Stimulated activated CD4-positive, alpha-beta T cell treated with anti-CD3 and anti-CD28 coated beads, TNF-alpha, amount 100 ng/mL, for 1 hour (primary cell): Measurements from ENCODE around the gene CNDP2.

Experiments
- DNase-seq, 3 donors: peaks; one replicate each; pipeline ENCODE4 v3.0.0-alpha.2; 2020; ENCODE audit warnings: low read depth in 3 of 3, low spot score in 1 of 3

Gene CNDP2

DNA sequence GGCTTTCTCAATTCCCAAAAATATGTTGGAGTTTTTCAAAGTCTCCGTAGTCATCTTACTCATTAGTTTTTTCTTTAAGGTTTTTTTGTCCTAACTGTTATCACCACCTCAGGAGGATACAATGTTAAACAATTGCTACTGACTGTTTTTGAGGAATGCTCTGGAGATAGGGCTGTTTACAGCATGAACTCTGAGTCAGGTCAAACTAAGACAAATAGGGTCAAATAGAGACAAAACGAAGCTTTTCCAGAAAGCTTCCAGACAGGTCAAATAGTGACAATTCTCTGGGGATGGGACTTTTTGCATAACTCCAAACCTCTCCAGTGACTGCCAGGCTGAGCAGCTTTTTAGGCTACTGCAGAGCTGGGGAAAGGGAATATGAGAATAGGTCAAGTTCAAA is 23.9 kb upstream of the CNDP2 start:
- DNase-seq, result no peak

DNA sequence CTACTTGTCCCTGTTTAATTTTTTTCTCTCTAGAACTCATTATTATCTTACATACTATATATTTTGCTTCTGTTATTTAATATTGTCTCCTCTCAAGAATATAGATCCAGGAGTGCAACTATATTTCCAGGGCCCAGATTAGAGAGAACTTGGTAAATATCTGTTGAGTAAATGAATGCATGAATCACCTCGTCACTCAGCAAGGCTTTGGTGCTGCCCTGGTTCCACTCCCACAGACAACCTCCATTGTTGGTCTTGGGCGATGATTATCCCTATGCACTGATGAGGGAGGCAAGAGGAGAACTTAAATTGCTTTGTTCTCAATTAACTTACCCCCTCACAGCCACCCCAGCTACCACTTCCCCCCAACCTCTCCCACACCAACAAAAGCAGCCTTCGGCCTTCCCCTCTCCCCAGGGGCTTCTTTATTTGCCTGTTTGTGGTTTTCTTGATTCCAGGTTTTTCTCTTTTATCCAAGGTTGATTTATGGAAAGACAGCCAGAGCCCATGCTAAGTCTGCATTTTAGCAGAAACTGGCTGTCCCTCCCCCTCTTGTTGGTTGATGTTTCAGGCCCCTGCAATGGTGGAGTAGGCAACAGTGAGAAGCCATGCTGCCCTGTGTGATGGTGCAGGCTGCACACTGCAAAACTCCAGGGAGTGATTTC is 22.1 kb upstream of the CNDP2 start:
- DNase-seq, result no peak

DNA sequence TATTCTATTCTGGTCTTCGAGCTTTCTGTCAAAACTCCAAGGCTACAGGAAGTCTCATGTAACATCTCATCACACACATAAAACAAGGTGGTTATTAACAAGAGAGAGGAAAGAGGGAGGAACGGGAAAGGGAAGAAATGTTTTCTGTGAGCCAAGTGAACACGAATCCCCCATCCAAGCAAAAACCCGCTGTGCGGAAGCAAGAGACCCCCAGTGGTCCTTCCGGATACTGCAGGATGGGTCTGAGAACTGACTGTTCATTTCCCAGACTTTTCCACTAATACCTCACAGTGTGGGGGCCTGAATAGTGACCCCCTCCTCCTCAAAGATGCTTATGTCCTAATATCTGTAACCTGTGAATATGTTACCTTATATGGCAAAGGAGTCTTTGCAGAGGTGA is 20.0 kb upstream of the CNDP2 start:
- DNase-seq, result no peak

DNA sequence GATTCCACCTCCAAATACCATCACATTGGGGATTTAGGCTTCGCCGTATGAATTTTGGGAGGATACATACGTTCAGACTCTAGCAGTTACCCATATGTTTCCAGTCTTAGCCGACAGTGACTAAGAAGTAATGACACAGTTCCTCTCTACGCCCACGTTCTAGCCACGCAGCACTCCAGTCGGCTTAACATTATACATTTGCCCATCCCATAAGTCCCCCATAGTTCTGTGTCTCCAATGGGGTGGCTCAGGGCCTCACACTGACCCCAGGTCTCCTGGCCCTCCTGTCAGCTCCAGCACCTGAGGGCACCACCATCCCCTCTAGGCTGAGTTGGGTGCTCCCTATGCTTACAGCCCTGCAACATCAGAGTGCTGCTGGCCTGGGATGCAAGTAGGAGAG is 18.4 kb upstream of the CNDP2 start:
- no peak for DNase-seq

DNA sequence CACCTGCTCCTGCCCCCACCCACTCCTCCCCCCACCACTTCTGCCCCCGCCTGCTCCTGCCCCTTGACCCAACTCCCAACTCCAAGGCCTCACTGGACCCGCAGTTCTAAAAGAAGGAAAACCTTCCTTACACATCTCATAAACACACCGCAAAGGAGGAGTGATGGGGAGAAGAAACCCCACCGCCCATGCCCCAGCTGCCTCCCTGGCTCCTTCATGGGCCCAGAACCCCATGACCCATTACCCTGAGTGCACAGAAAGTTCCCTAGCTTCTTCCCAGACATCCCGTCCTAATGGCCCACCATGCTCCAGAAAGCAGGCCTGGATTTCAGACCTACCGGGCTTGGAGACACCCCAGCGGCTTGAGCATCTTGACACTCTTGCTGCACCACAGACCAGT is 17.8 kb upstream of the CNDP2 start:
- no peak for DNase-seq

DNA sequence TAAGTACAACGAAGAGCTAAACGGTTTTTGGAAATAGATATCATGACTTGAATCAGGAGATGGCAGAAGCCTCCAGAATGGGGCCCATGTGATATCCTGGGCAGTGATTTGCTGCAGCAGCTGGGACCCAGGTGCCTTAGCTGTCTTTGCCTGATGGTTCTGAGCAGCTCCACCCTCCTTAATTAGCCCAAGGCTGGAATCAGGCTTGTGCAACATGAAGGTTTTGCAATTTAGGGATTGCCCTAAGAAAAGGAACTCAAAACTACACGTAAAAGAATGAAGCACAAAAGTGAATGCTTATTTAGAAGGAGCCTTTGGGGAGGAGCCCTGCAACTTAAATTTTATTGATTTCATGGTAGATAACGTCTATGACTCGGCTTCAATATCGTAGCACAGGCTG is 17.3 kb upstream of the CNDP2 start:
- no peak for DNase-seq

DNA sequence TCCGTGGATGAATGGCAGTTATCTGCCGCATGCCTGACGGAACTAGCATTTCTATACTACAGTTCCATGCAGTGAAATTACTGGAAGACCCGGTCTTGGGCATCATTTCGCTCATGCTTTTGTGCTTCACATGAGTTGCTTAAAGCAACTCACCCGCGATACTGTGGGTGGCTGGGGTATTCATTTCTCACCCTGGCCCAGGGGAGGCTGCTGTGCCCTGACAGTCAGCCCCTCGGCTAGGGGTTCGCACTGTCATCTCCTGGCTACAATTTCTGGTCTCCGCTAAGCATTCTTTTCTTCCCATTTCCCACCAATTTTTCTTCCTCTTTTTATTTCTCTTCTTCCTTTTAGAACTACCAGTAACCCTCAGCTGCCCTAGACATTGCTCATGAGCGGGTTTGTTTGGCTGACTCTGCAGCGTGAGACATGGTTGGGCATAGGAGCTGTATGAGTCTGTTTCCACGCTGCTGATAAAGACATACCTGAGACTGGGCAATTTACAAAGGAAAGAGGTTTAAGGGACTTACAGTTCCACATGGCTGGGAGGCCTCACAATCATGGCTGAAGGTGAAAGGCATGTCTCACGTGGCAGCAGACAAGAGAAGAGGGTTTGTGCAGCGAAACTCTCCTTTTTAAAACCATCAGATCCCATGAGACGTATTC is 16.5 kb upstream of the CNDP2 start:
- DNase-seq, result no peak

DNA sequence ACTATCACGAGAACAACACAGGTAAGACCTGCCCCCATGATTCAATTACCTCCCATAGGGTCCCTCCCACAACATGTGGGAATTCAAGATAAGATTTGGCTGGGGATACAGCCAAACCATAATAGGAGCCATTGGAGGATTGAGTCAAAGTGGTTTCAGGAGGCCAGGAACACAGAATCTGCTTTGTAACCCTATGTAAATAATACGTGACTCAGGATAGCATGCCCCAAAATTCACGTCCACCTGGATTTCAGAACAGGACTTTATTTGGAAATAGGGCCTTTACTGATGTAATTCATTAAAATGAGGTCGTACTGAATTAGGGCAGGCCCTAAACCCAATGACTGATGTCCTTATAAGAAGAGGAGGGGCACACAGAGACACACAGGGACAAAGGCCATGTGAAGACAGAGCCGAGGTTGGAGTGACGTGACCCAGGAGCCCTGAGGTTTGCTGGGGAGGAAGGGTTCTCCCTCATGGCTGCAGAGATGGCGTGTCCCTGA is 16.0 kb upstream of the CNDP2 start:
- no peak for DNase-seq

DNA sequence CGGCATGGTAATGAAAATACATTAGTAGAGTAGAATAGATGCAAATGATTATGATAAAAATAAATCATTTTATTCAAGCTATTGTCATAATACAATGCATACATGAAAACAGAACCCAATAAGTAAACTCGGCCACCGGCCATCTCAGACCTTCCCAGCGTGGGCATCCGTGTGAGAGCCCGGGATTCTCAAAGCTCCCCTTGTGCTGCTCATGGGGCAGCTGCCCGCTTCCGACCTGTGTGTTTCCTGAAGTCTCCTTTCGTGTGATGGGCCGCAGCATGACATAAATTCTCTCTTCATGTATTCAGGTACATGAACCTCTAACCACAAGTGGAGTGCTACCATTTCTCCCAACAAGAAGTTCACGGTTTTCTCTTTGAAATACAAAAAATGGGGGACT is 13.5 kb upstream of the CNDP2 start:
- no peak for DNase-seq

DNA sequence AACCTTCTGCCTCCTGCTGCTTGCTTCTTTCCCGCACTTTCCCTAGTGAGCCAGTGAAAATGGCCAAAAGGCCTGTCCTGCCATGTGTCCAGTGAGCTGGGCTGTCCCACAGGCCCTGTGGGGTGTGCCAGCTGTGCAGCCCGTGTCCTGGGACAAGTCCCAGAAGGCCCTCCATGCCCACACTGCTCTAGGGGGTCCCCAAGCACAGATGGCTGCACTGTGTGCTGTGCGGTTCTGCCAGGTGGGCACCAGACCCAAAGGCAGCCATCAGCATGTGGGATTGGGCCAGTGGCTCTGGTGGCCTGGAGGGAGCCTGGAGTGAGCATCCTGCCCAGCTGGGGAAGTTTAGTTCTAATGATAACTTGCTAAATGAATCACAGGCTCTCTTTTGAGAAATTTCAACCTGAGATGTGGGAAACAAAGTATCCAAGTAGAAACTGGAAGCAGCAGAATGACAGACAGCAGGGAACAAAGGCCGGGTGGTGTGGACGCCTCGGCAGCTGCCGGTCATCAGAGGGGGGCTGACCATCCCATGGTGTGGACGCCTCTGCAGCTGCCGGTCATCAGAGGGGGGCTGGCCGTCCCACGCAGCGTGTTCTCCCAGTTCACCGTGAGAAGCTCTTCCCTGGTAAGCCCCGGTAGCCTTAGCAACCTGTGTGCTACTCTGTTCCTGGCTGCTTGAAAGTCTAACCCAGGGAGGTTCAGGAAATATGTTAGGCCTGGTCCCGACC is 9.9 kb upstream of the CNDP2 start:
- no peak for DNase-seq

DNA sequence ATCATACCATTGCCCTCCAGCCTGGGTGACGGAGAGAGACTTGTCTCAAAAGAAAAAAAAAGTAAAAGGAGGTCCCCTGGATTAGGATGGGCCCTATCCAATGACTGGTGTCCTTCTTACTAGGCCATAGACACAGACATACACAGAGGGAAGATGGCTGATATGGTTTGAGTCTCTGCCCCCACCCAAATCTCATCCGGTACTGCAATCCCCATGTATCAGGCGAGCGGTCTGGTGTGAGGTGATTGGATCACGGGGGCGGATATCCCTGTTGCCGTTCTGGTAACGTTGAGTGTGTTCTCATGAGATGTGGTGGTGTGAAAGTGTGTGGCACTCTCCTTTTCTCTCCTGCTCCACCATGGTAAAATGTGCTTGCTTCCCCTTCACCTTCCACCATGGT is 7.8 kb upstream of the CNDP2 start:
- no peak for DNase-seq

DNA sequence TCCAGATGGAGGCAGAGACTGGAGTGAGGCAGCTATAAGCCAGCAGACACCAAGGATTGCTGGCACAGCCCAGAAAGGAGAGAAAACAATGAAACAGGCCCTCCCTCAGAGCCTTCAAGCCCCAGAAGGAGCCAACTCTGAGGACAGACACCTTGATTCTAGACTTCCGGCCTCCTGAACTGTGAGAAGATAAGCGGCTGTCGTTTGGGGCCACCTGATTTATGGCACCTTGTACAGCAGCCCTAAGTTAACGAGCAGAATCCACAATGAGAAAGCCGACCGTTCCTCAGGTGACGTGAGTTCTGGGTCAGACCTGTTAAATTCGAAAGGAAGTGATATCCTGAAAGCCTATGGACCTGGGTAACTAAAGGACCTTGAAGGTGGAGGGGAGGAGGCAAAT is 7.3 kb upstream of the CNDP2 start:
- no peak for DNase-seq

DNA sequence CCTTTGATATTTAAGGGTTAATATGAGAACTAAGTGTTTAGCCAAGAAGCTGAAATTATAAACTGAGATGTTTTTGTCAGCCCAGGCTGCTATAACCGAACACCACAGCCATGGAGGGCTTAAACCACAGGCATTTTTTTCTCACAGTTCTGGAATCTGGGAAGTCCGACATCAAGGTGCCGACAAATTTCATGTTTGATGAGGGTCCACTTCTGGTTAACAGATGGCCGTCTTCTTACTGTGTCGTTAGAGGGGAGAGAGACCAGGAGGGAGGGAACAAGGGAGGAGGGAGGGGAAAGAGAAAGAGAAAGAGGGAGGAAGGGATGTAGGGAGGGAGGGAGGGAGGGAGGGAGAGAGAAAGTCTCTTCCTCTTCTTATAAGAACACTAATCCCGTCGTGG is 6.5 kb upstream of the CNDP2 start:
- DNase-seq, result no peak

DNA sequence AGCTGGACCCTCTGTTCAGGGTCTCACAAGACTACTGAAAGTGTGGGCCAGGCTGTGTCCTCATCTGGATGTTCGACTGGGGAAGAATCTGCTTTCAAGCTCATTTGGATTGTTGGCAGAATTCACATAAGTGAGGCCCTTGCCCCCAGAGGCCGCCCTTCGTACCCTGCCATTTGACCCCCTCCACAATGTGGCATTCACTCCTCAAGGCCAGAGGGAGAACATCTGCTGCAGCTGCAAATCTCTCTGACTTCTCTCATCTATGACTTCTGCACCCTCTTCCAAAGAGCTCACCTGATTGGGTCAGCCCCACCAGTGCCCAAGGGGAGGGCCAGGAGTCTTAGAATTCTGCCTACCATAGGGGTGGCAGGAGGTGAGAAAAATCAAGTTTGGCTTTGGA is 3.9 kb upstream of the CNDP2 start:
- DNase-seq, result no peak

DNA sequence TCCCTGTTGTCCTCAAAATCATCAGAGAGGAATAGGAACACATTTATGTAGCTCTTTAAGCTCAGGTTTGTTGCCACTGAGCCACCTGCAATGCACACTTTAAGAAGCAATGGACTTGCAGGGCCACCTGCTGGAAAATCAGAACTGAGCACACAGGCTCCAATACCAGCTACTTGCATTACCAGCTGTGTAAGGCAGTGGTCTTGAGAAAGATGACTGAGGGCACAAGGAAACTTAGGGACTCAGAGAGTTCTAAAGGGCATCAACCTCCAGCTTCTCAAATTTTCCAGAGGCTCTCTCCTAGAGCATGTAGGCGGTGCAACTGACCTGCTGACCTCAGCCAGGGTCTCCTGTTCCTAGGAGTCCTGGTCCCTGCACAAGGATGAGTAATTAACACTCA is 2.5 kb upstream of the CNDP2 start:
- peak in 2 of 3 donors; percentile 30 to 44 for DNase-seq

DNA sequence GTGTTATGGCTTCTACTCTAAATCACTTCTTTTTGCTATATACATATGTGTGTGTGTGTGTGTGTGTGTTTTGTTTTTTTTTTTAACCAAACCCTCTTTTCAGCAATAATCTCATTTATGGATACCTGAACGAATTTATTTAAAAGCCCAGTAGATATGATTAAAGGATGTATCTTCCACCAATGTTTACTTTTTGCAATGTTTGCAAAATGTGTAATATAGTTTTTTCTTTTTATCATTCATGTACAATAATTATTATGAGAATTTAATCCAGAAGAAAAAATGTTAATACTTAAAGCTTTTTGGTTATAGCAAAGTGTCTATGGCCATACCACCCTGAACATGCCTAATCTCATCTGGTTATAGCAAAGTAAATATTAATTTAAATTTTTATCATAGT is 1.6 kb upstream of the CNDP2 start:
- DNase-seq, result no peak

DNA sequence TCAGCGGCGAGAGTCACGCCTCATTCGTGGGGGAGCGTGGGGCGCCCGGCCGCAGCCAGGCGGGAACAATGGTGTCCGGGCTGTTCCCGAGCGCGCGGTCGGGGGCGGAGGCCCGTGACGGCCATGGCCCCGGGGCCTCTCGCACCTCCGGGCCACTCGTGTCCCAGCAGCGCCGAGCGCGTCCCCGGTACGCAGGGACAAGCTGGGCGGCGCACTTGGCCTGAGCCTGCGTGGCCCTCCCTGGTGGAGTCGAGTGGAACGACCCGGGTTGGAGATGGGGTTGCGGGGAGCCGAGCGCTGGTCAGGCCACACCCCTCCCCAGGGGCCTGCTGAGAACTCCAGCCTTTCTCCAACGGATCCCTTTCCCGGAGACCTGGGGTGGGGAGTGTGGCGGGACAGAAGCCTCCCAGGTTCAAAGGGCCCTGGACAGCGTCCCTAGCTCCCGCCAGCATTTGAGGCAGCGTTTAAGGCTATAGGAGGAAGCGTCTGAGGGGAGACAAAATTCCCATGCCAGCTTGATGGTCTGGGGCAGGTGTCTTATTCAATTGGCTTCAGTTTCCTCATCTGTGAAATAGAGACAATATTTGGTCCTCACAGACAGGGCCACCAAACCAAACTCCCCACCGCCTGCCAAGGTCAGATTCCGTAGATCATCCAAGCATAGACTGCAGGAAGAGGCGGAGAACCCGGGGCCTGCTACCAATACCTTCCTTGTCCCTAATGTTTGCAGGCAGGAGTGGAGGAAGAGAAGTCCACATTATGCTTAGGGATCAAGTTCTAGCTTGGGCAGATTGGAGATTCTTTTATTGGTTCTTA is 553 bp downstream of the CNDP2 start:
- DNase-seq, result no peak

DNA sequence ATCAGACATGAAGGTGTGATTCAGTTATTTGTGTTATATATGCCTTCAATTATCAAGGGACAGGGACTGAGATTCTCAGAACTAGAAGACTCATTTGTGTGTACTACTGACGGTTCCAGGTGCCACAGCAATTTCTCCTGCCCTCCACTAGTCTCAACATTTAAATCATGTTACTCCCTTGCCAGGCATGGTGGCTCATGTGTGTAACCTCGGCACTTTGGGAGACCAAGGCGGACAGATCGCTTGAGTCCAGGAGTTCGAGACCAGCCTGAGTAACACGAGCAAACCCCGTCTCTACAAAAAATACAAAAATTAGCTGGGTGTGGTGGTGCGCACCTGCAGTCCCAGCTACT is 1.1 kb downstream of the CNDP2 start:
- no peak for DNase-seq

DNA sequence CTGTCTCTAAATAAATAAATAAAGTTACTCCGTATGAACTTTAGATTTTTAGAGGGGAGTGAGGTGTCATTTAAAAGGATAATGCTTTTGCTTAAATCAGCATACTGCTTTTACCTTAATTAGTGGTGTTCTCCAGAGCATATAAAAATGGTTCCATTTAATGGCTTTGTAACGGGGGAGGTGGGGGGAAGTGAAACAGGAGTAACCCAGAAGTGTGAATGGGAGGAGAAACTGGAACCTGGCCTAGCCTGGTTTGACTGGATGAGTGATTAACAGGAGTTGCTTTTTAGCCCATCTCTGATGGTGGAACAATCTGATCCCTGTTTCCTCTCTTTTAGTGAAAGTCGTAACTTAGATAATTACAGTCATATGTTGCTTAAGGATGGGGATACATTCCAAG is 1.6 kb downstream of the CNDP2 start:
- DNase-seq, result no peak

DNA sequence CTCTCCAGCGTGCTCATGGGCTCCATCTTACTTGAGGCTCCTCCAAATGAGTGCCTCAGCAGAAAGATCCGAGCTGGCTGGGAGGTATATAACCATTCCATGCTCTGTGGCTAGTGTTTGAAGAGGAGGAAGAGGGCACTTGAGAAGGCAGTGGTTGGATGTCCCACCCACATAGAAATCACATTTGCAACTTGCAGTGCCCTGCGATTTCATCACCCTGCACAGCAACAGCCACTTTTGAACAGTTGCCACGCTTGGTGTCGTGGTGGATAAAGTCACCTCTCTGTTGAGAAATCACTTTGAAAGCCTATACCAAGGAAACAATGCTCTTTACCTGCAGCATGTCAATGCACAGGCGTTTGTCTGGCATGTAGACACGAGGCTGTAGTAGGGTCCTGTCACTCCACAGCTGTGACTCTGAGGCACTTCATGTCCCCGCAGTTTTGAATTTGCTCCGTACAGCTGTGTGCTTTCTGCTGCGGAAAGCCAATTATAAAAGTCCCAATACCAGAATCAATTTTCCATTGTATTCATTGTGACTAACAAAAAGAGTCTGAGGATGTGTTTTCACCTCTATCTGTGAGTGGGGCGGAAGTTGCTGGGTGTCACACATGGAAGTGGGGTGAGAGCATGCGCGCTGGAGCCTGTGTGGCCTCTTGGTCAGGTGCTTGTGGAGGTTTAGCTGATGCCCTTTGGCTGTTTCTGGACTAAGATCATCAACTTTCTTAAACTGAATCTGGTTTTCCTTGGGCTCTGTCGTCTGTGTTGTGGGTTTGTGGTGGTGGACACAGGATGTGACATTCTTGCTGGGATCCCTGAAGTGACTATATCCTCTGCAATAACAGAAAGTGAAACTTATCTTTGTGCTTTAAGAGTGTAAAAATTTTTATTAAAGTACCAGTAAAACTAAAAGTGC is 2.8 kb downstream of the CNDP2 start:
- peak; percentile 34 to 55 (median 52) for DNase-seq

DNA sequence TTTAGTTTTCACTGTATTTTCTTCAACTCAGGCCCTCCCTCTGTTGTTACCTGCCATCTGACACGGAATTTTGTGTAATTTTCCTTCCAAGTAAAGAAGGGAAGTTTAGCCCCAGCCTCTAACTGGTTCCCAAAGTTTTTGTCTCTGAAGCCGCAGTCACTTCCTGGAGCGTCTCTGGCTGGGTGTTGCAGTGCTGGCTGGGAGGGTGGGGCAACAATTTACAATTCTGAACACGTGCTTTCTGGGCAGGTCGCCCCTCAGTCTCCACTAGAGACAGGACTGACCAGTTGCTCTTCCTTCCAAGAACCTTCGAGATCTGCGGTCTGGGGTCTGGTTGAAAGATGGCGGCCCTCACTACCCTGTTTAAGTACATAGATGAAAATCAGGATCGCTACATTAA is 3.5 kb downstream of the CNDP2 start:
- no peak for DNase-seq
